CD4-positive, alpha-beta T cell treated with Interleukin-15 for 4 hours (primary cell): ENCODE results near the gene PPEF2.

Experiments
- DNase-seq: peaks from one replicate; pipeline ENCODE4 v3.0.0-alpha.2; 2020; ENCODE audit warnings: low spot score

PPEF2 gene

DNA sequence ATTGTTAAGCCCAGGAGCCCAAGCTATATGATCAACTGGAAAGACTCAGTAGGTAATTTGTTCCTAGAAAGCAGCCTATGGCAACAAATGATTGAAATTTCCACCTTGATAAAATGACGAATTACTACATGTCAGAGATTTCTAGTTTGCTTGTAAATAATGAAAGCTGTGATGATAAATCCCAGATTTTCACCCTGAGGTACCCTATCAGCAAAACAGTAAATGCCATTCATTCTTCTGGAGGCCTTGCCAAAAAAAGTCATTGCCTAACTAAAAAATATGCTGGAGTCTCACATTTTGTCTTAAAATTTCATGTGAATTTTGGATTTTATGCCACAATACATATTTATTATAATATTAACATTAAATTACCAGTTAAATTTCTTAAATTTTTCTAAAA, 71.3 kb downstream of the PPEF2 start:
- no peak for DNase-seq

DNA sequence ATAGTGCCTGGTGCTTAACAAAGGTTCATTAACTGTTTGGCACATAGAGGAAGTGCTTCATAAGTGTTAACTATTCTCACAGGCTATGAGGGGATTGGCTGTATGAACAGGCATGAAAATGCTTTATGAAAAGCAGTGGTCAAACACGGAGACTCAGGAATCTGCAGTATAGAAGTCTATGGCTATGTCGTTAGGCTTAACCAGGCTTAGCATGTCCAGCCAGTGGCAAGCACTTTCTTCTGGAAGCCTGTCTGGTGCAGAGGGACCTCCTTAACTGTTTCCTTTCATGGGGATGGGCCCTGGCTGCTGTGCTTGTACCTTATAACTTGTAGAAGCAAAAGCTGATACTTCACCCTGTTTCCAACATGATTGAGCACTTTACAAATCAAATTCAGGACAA, 78.4 kb downstream of the PPEF2 start:
- DNase-seq, result no peak

- no peak for DNase-seq
Observed at GRCh38 chr4:75822416-75822815, 79.8 kb downstream of the PPEF2 start.

DNA sequence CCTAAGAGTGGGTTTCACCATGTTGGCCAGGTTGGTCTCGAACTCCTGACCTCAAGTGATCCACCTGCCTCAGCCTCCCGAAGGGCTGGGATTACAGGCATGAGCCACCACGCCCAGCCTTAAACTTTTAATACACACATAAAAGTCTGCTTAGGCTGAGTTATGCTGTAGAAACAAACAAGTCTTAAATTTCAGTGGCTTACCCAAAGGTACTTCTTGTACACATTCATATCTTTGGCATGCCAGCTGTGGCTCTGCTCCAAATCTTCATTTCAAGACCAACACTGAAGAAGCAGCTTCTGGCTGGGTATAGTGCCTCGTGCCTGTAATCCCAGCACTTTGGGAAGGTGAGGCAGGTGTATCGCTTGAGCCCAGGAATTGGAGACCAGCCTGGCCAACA, 80.3 kb downstream of the PPEF2 start:
- DNase-seq, result no peak

GRCh38 chr4:75821216-75821615, 81.0 kb downstream of the PPEF2 start:
- no peak for DNase-seq

GRCh38 chr4:75820676-75821075, 81.6 kb downstream of the PPEF2 start:
- DNase-seq, result no peak

GRCh38 chr4:75820197-75820596, 82.1 kb downstream of the PPEF2 start:
- no peak for DNase-seq

- DNase-seq, result no peak
Observed at GRCh38 chr4:75819121-75819520, 83.1 kb downstream of the PPEF2 start.

- no peak for DNase-seq
Observed at GRCh38 chr4:75817901-75818300, 84.4 kb downstream of the PPEF2 start.
